Amygdala (tissue), 56 donors: Measurements from ENCODE around the gene DNAL4.

Experiments used
- DNase-seq, 56 donors: peaks; one replicate each; lab custom pipeline; 2025; lab: John Stamatoyannopoulos, UW

The DNAL4 gene

DNA sequence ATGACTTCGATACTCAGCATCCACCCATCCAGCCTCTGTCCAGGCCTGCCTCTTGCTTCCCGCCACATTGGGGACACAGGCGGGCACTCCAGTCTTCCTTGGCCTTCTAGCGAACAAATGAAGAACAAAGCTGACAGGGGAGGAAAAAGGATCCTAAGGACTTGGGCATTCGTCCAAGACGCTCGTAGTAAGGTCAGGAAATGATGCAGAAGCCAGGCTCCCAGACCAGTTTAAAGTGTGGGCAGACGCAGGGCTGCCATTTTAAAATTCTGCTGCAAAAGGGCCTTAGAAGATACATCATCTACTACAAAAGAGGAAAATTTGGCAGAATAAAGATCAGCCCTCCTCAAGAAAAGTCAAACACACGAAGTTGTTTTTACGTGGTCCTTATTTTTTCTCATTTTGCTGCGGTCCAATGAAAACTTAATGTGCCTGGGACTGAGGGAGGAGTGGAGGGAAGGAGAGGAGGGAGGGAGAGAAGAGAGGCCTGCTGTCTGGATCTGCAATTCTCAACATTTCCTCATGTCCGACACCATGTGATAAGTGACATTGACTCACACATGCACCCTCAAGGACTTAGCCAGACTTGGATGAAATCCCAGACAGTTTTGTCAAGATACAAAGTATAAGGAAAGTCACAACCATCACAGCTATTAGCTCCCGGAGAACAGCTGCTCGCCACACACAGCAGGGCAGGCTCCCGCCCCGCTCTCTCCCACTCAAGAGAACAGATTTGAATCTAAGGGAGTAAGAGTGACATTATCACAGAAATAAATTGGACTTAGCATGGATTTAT is 5.7 kb downstream of the DNAL4 start:
- DNase-seq: peak in 20 of 56 donors; percentile 8 to 53 (median 33)

GRCh38 chr22:38786631-38787030 is 7.3 kb downstream of the DNAL4 start:
- DNase-seq: no peak

GRCh38 chr22:38784856-38785255 is 9.1 kb downstream of the DNAL4 start:
- no peak for DNase-seq

- no peak for DNase-seq
These were observed 9.9 kb downstream of the DNAL4 start for GRCh38 chr22:38784035-38784434.

DNA sequence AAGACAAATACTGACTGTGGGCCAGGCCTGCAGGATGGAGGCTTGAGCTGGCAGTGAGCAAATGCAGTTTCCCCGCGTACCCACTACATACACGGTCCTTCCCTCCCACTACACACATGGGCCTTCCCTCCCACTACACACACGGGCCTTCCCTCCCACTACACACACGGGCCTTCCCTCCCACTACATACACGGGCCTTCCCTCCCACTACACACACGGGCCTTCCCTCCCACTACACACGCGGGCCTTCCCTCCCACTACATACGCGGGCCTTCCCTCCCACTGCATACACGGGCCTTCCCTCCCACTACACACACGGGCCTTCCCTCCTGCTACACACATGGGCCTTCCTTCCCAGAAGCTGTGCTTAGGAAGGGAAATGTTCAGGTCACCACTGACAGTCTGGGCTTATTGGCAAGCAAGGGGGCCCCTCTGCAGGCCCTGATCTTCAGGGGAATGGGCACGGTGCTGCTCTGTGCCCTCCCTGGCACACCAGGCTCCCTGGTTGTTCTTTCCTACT is 10.8 kb downstream of the DNAL4 start:
- peak in 7 of 56 donors; percentile 17 to 65 (median 47) for DNase-seq

GRCh38 chr22:38782402-38783094 is 11.4 kb downstream of the DNAL4 start:
- DNase-seq: peak in 21 of 56 donors; percentile 18 to 86 (median 56)

DNA sequence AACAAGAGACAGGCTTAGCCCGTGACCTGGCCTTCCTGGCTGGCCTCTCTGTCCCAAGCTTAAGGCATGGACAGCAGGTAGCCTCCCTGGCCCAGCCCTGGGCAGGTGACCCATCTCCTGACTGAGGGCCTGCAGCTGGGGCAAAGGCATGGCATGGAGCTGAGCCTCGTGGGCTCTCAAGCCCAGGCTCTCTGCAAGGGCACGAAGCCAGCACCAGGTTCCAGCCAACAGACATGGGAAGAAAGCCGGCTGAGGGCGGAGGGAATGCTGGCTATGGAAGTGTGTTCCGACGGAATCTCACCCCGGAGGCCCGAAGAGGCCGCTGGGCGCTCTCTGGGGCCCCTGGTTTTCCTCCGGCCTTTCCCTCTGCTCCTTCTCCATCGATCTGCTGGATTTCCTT is 12.9 kb downstream of the DNAL4 start:
- peak in 13 of 56 donors; percentile 15 to 51 (median 31) for DNase-seq

DNA sequence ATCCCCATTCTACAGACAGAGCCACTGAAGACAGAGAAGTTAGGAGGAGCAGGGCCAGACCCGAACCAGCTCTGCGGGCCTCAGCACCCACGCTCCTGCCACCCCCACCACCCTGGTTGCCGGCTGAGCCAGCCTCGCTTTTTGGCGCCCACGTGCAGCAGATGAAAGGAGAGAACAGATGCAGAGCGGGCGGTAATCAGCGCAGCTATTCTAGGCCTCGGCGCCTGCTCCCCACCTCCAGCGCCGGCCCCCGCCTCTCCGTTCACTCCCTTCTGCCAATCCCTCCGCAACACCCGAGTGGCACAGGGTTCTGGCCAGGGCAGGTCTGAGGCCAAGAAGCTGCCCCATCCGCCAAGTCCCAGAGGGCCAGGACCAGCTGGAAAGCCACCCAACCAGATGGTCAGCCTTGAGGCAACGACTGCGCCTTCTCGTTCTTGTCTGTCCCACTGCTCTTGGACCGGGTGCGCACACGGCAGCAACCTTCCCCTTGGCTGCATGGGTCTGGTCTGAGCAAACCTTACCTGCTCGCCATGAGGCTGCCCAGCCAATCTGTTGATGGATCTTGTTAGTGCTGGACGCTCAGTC is 16.8 kb downstream of the DNAL4 start:
- DNase-seq: peak in 18 of 56 donors; percentile 16 to 61 (median 41)

GRCh38 chr22:38776086-38776485 is 17.9 kb downstream of the DNAL4 start:
- DNase-seq: no peak

GRCh38 chr22:38775656-38776055 is 18.3 kb downstream of the DNAL4 start:
- DNase-seq: no peak

- DNase-seq: peak in 4 of 56 donors; percentile 22 to 35 (median 30)
These were observed 19.3 kb downstream of the DNAL4 start for GRCh38 chr22:38774496-38775166.

DNA sequence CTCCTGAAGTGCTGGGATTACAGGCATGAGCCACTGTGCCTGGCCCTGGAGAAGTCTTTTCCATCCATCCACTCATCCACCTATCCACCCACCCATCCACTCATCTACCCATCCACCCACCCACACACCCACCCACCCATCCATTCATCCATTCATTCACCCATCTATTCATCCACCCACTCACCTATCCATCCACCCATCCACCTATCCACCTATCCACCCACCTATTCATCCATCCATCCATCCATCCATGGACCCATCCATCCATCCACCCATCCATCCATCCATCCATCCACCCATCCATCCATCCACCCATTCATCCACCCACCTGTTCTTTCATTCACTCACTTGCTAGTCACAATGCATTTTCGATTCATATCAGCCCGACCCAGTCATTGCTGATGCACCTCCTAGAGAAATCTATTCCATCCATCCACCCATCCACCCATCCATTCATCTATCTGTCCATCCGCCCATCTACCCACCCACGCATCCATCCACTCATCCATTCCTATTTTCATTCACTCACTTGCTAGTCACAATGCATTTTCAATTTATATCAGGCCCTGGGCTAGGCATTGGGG is 20.5 kb downstream of the DNAL4 start:
- no peak for DNase-seq

GRCh38 chr22:38772623-38772873 is 21.4 kb downstream of the DNAL4 start:
- DNase-seq: no peak

GRCh38 chr22:38770257-38770949 is 23.5 kb downstream of the DNAL4 start:
- DNase-seq: no peak

- no peak for DNase-seq
These were observed 25.9 kb downstream of the DNAL4 start for GRCh38 chr22:38768036-38768435.

- no peak for DNase-seq
These were observed 26.6 kb downstream of the DNAL4 start for GRCh38 chr22:38767313-38767712.

DNA sequence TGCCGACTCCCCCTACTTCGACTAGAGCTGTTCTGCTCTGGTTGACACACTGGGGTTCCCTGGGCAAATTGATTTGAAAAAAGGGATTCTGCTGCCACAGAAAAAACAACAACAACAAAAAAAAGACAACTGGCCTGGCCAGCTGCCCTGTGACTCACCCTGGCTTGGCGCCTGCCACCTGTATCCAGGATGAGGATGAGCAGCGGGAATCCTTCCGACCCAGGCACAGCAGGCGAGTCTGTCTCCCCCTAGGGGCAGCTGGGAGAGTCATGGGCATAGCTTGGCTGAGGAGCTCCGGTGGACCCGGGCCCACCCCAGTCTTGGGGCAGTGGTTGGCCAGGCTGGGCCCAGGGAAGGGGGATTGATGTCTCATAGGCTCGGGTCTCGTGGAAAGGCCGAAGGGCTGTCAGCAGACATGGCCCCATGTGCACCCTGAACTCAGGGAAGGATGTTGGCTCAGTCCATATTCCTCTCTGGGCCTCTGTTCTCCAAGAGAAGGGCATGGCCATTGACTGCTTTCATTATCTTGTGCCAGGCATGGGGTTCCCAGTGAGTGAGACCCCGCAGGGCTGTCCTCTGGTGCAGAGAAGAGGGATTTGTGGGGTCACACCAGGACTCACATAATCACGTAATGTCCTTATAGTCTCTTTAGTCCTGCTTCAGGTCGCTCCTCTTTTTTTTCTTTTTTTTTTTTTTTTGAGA is 27.7 kb downstream of the DNAL4 start:
- DNase-seq: peak in 42 of 56 donors; percentile 19 to 84 (median 58)

DNA sequence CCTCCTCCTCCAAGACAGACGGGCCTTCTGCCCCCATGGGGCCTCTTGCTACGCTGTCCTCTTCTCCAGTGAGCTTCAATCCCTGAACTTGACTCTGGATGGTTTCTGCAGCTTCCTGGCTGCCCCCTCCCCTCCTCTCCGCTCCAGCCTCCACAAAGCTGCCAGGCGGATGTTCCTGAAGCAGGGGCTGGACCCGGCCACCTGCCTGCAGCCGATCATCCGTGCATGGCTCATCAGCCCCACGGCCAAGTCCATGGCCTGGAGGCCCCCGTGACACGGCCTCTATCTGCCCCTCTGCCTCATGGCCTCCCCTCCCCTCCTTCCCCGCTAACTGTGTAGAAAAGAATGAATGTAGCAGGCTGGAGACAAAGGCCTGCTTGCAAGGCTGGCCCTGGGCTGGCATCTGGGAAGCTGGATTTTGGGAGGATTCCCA is 31.4 kb downstream of the DNAL4 start:
- peak in 11 of 56 donors; percentile 24 to 63 (median 43) for DNase-seq
